A549 treated with dexamethasone at 1 μM for 4 hours (cell line): ENCODE measurements around the gene RRAGA. TPM values are rescaled to one million over a fixed set of nuclear protein-coding genes. Genes with fewer than 3 reads are reported as not detected.

ENCODE experiments used
- total RNA-seq: library from RNA; stranded (reverse); fragments of 200-300 nt; extraction: Qiagen RNA extraction; gene quantifications from 5 replicates; pipeline ENCODE4 v1.2.3, GENCODE V29; 2022

RRAGA gene
- total RNA-seq = 108 to 123 TPM (median 119 TPM) in 5 replicates

GRCh38 chr9:19048966-19049916 lies at the start of gene RRAGA:
Gene RRAGA (plus strand): TSS chr9:19049427. CDS start chr9:19049660, 233 bp downstream.

GRCh38 chr9:19033015-19033414 lies 16.2 kb upstream of the RRAGA start, which contains the start of gene SAXO1:
Gene SAXO1 (minus strand): TSS chr9:19033209. CDS start chr9:19032908, 301 bp downstream.

Other genes starting within 250 kb of the RRAGA start
- gene SAXO1, start 16.2 kb upstream of the RRAGA start, total RNA-seq = 0.04 TPM in 1 of 5 replicates, not detected in the others
- 20.2 to 28.0 TPM (median 24.5 TPM) in 5 replicates for gene HAUS6, start 53.5 kb downstream of the RRAGA start, total RNA-seq
- 59.7 to 67.8 TPM (median 63.6 TPM) in 5 replicates for gene PLIN2, start 78.1 kb downstream of the RRAGA start, total RNA-seq
- gene DENND4C, start 181.3 kb downstream of the RRAGA start, total RNA-seq = 13.9 to 20.1 TPM (median 17.5 TPM) in 5 replicates